Kidney epithelial cell (primary cell): Measurements from ENCODE around the gene CES3. TPM values are rescaled to one million over a fixed set of nuclear protein-coding genes. Genes with fewer than 3 reads are reported as not detected.

Source experiments
- DNase-seq: peaks from one replicate; pipeline ENCODE4 v3.0.0-alpha.2; 2010; ENCODE audit warnings: low read depth
- H3K27me3 ChIP-seq: 2 replicates; pipeline ENCODE4 v1.6.0; 2011; ENCODE audit warnings: low read length; ENCODE audit not compliant: control insufficient read depth, insufficient read depth
- H3K36me3 ChIP-seq: 2 replicates; pipeline ENCODE4 v1.5.1; 2011; ENCODE audit warnings: low read length; ENCODE audit not compliant: control insufficient read depth, insufficient read depth
- H3K4me3 ChIP-seq: 2 replicates; pipeline ENCODE4 v1.5.1; 2011; ENCODE audit warnings: low read depth, mild to moderate bottlenecking, control low read depth, low read length
- CTCF ChIP-seq: IDR thresholded peaks from 2 replicates; pipeline ENCODE4 v1.5.1; 2011; ENCODE audit warnings: mild to moderate bottlenecking, moderate library complexity, low read length, control low read depth, inconsistent platforms; ENCODE audit not compliant: insufficient read depth, poor library complexity, severe bottlenecking
- total RNA-seq: library from RNA; depleted of rRNA; stranded (reverse); fragments of >200 nt; gene quantifications from 2 replicates; pipeline ENCODE4 v1.2.3, GENCODE V29; 2015

CES3 gene
- total RNA-seq, 1 donor from 2014 or later, result not detected

GRCh38 chr16:67014634-67015312 lies 53.7 kb downstream of the CES3 start:
- Histone ChIP-seq H3K36me3 (no peaks in the 10 kb centered on the region), H3K27me3 (peaks cover 15% of the 10 kb centered on the region), H3K4me3 (no peak overlapping the region)
- no peak for DNase-seq
- TF ChIP-seq CTCF, result no peak

- no peaks in the 10 kb centered on the region for H3K36me3 ChIP-seq
- H3K4me3 ChIP-seq, result no peak overlapping the region
- no peak for DNase-seq
- peaks cover 15% of the 10 kb centered on the region for H3K27me3 ChIP-seq
- TF ChIP-seq CTCF, result peak; percentile 25
Observed at GRCh38 chr16:67015313-67015731, 54.3 kb downstream of the CES3 start.

- no peak overlapping the region for H3K4me3 ChIP-seq
- no peak for DNase-seq
- peaks cover 15% of the 10 kb centered on the region for H3K27me3 ChIP-seq
- no peaks in the 10 kb centered on the region for H3K36me3 ChIP-seq
- no peak for TF ChIP-seq CTCF
Observed at GRCh38 chr16:67016143-67016542, 55.1 kb downstream of the CES3 start.

GRCh38 chr16:67016681-67017420 lies 55.8 kb downstream of the CES3 start:
- no peak overlapping the region for H3K4me3 ChIP-seq
- TF ChIP-seq CTCF, result no peak
- DNase-seq, result no peak
- peaks cover 15% of the 10 kb centered on the region for H3K27me3 ChIP-seq
- no peaks in the 10 kb centered on the region for H3K36me3 ChIP-seq

GRCh38 chr16:67017421-67017750 lies 56.3 kb downstream of the CES3 start:
- H3K27me3 ChIP-seq, result peaks cover 15% of the 10 kb centered on the region
- TF ChIP-seq CTCF, result no peak
- no peak overlapping the region for H3K4me3 ChIP-seq
- H3K36me3 ChIP-seq, result no peaks in the 10 kb centered on the region
- no peak for DNase-seq
